HCT116 (cell line): ENCODE measurements around the gene R3HCC1L. TPM values are rescaled to one million over a fixed set of nuclear protein-coding genes. Genes with fewer than 3 reads are reported as not detected.

Experiments used
- ATAC-seq: fragments of 200-7000 bp; cut with Tn5 transposase; 2 replicates; pipeline ENCODE4 v1.9.1; 2020; ENCODE audit warnings: mild to moderate bottlenecking, moderate library complexity
- BruUV-seq: library from RNA; stranded (reverse); fragments of 400-500 nt; replicated peaks from 2 replicates; lab custom pipeline; 2021; lab: Mats Ljungman, UMichigan
- CTCF ChIA-PET: fragments of 300-600 bp; sonication (Branson Sonifier 250); formaldehyde crosslinking; loops from one replicate; lab custom pipeline; 2021; ENCODE audit warnings: antibody characterized with exemption; lab: Charles Lee
- POLR2A ChIA-PET: fragments of 300-600, 350-600 bp; sonication (Branson Sonifier 250); formaldehyde crosslinking; loops from one replicate; lab custom pipeline; 2021; ENCODE audit warnings: antibody characterized with exemption; lab: Charles Lee
- RAD21 ChIA-PET, 2 experiments: fragments of 300-600 bp; sonication (Branson Sonifier 250); formaldehyde crosslinking; loops; one replicate each; lab custom pipeline; 2023; ENCODE audit warnings: low total read pairs in 2 of 2; ENCODE audit not compliant: uncharacterized antibody in 2 of 2, unreplicated experiment in 2 of 2, low non-redundant PET in 1 of 2; lab: Charles Lee
- DNase-seq: peaks from one replicate; pipeline ENCODE4 v3.0.0-alpha.2; 2010; ENCODE audit warnings: low read depth, low spot score
- H2AFZ ChIP-seq: fragments of 200-600 bp; shearing (Covaris generic), sonication (generic); 2 replicates; pipeline ENCODE4 v1.6.1; 2017; ENCODE audit warnings: low read depth, mixed run types, mixed read lengths, antibody characterized with exemption, low read length; ENCODE audit not compliant: poor library complexity, severe bottlenecking
- H3K27ac ChIP-seq: 2 replicates; pipeline ENCODE4 v1.5.1; 2012; ENCODE audit warnings: low read depth, low read length
- H3K27me3 ChIP-seq: fragments of 200-600 bp; sonication (generic); 2 replicates; pipeline ENCODE4 v1.6.1; 2016; ENCODE audit warnings: mixed run types, low read length, mixed read lengths; ENCODE audit not compliant: insufficient read depth
- H3K36me3 ChIP-seq, 2 experiments: fragments of 200-500 bp in 1 of 2; fragments of 200-600 bp in 1 of 2; sonication (Bioruptor generic) in 1 of 2; sonication (generic) in 1 of 2; 2 replicates each; pipeline versions ENCODE4 v1.5.1 to v1.6.1; 2014 to 2016; ENCODE audit warnings: low read length in 2 of 2, inconsistent platforms in 1 of 2, mixed read lengths in 1 of 2, mixed run types in 1 of 2; ENCODE audit not compliant: insufficient read depth in 2 of 2, control insufficient read depth in 1 of 2
- H3K4me1 ChIP-seq, 2 experiments: fragments of 200-600 bp in 1 of 2; sonication (generic) in 1 of 2; 2 replicates each; pipeline versions ENCODE4 v1.5.1 to v1.6.1; 2012 to 2017; ENCODE audit warnings: low read length in 2 of 2, inconsistent platforms in 1 of 2, mild to moderate bottlenecking in 1 of 2, mixed read lengths in 1 of 2, mixed run types in 1 of 2, moderate library complexity in 1 of 2; ENCODE audit not compliant: insufficient read depth in 2 of 2, control insufficient read depth in 1 of 2
- H3K4me2 ChIP-seq: fragments of 200-600 bp; sonication (generic); 2 replicates; pipeline ENCODE4 v1.6.1; 2017; ENCODE audit warnings: mixed run types, low read length, mixed read lengths
- H3K4me3 ChIP-seq, 2 experiments: fragments of 200-600 bp in 1 of 2; sonication (generic) in 1 of 2; replicated peaks in 1 of 2; 2 replicates each; pipeline ENCODE4 v1.5.1; 2011 to 2016; ENCODE audit warnings: low read length in 2 of 2, control low read depth in 1 of 2, low read depth in 1 of 2, mild to moderate bottlenecking in 1 of 2, mixed read lengths in 1 of 2, mixed run types in 1 of 2
- H3K79me2 ChIP-seq: fragments of 200-600 bp; sonication (generic); 2 replicates; pipeline ENCODE4 v1.6.1; 2017; ENCODE audit warnings: mild to moderate bottlenecking, mixed run types, low read length, moderate library complexity, mixed read lengths; ENCODE audit not compliant: insufficient read depth
- H3K9ac ChIP-seq: fragments of 200-600 bp; sonication (generic); 2 replicates; pipeline ENCODE4 v1.6.1; 2016; ENCODE audit warnings: low read length, mixed read lengths
- H3K9me2 ChIP-seq: fragments of 200-600 bp; sonication (generic), shearing (Covaris generic); 2 replicates; pipeline ENCODE4 v1.6.1; 2017; ENCODE audit warnings: mixed run types, mild to moderate bottlenecking, moderate library complexity; ENCODE audit not compliant: insufficient read depth
- H3K9me3 ChIP-seq, 2 experiments: fragments of 200-500 bp in 1 of 2; fragments of 200-600 bp in 1 of 2; sonication (Bioruptor generic) in 1 of 2; sonication (generic) in 1 of 2; 2 replicates each; pipeline ENCODE4 v1.6.1; 2014 to 2017; ENCODE audit warnings: low read length in 2 of 2, mixed read lengths in 2 of 2, inconsistent platforms in 1 of 2, low read depth in 1 of 2, mild to moderate bottlenecking in 1 of 2, mixed run types in 1 of 2, moderate library complexity in 1 of 2; ENCODE audit not compliant: control insufficient read depth in 1 of 2, insufficient read depth in 1 of 2
- H4K20me1 ChIP-seq: fragments of 200-600 bp; sonication (generic), shearing (Covaris generic); 2 replicates; pipeline ENCODE4 v1.6.1; 2017; ENCODE audit warnings: mixed run types, mild to moderate bottlenecking, moderate library complexity; ENCODE audit not compliant: insufficient read depth
- ATF3 ChIP-seq: IDR thresholded peaks from 2 replicates; pipeline ENCODE4 v1.6.1; 2012
- CBX3 ChIP-seq: IDR thresholded peaks from 2 replicates; pipeline ENCODE4 v1.6.1; 2012; ENCODE audit warnings: low read depth
- CEBPB ChIP-seq: IDR thresholded peaks from 2 replicates; pipeline ENCODE4 v1.6.1; 2012; ENCODE audit warnings: low read depth
- CTCF ChIP-seq, 3 experiments: fragments of 200-600 bp in 1 of 3; sonication (generic) in 1 of 3; IDR thresholded peaks in 2 of 3; conservative IDR thresholded peaks in 1 of 3; 2 replicates each; pipeline ENCODE4 v1.5.1; 2012 to 2017; ENCODE audit warnings: low read depth in 2 of 3, low read length in 2 of 3, antibody characterized with exemption in 1 of 3, borderline replicate concordance in 1 of 3, control low read depth in 1 of 3, mild to moderate bottlenecking in 1 of 3, mixed read lengths in 1 of 3, mixed run types in 1 of 3, moderate library complexity in 1 of 3; ENCODE audit not compliant: insufficient read depth in 1 of 3
- EGR1 ChIP-seq: IDR thresholded peaks from 2 replicates; pipeline ENCODE4 v1.6.1; 2012; ENCODE audit warnings: low read depth
- ELF1 ChIP-seq: IDR thresholded peaks from 2 replicates; pipeline ENCODE4 v1.6.1; 2012; ENCODE audit warnings: low read depth, borderline replicate concordance
- EZH2 ChIP-seq: fragments of 200-600 bp; sonication (generic); IDR thresholded peaks from 2 replicates; pipeline ENCODE4 v1.6.1; 2017; ENCODE audit warnings: antibody characterized with exemption, mixed run types
- EZH2phosphoT487 ChIP-seq: fragments of 200-600 bp; IDR thresholded peaks from 2 replicates; pipeline ENCODE4 v1.6.1; 2018; ENCODE audit warnings: antibody characterized with exemption, borderline replicate concordance
- FOSL1 ChIP-seq: IDR thresholded peaks from 2 replicates; pipeline ENCODE4 v1.6.1; 2012; ENCODE audit warnings: low read depth
- JUND ChIP-seq: IDR thresholded peaks from 2 replicates; pipeline ENCODE4 v1.6.1; 2012
- MAX ChIP-seq: IDR thresholded peaks from 2 replicates; pipeline ENCODE4 v1.6.1; 2012
- POLR2A ChIP-seq: IDR thresholded peaks from 2 replicates; pipeline ENCODE4 v1.7.0; 2011; ENCODE audit warnings: borderline replicate concordance; ENCODE audit not compliant: insufficient read depth, insufficient read length; ENCODE audit errors: extremely low read depth
- POLR2AphosphoS5 ChIP-seq: IDR thresholded peaks from 2 replicates; pipeline ENCODE4 v1.6.1; 2011; ENCODE audit warnings: mild to moderate bottlenecking, low read depth, low read length, moderate library complexity
- RAD21 ChIP-seq: IDR thresholded peaks from 2 replicates; pipeline ENCODE4 v1.6.1; 2012; ENCODE audit warnings: low read depth, mild to moderate bottlenecking
- SIN3A ChIP-seq: IDR thresholded peaks from 2 replicates; pipeline ENCODE4 v1.6.1; 2012; ENCODE audit warnings: low read depth
- SP1 ChIP-seq: IDR thresholded peaks from 2 replicates; pipeline ENCODE4 v1.6.1; 2012; ENCODE audit warnings: low read depth
- TCF7L2 ChIP-seq: IDR thresholded peaks from 2 replicates; pipeline ENCODE4 v1.7.0; 2011; ENCODE audit warnings: borderline replicate concordance, inconsistent platforms; ENCODE audit not compliant: insufficient read depth, insufficient read length; ENCODE audit errors: extremely low read depth
- YY1 ChIP-seq: IDR thresholded peaks from 2 replicates; pipeline ENCODE4 v1.6.1; 2011; ENCODE audit warnings: low read length, low read depth, moderate library complexity, mild to moderate bottlenecking; ENCODE audit not compliant: insufficient replicate concordance; ENCODE audit errors: extremely low read depth
- ZFX ChIP-seq: fragments of 450-650 bp; IDR thresholded peaks from 2 replicates; pipeline ENCODE4 v1.6.1; 2017
- intact Hi-C: fragments of 100-400 bp; cut with micrococcal nuclease; formaldehyde crosslinking; loops from 2 replicates; pipeline ENCODE4 v1.10.0; 2022
- total RNA-seq: library from RNA; stranded (reverse); gene quantifications from one replicate; pipeline ENCODE4 v1.2.1, GENCODE V29; 2021; ENCODE audit not compliant: unreplicated experiment
- TF ChIP-seq, protein P1 (sequence below): IDR thresholded peaks from 2 replicates; pipeline ENCODE4 v1.6.1; 2012; ENCODE audit warnings: low read depth

Gene R3HCC1L
- total RNA-seq, 1 experiment from 2014 or later: 9.3 TPM

DNA sequence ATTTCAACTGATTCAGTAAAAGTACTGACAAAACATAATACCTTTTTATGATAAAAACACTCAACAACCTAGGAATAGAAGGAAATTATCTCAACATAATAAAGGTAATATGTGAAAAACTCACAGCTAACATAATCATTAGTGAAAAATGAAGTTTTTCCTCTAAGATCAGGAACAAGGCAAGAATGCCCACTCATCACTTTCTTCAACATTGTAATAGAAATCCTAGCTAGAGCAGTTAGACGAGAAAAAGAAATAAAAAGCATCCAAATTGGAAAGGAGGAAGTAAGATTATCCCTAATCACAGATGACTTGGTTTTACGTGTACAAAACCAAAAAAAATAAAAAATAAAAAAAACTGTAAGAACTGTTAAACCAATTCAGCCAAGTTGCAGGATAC, 58.6 kb downstream of the R3HCC1L start:
- H3K4me2 ChIP-seq: no peak overlapping the region
- H3K4me3 ChIP-seq: no peak overlapping the region
- H3K4me1 ChIP-seq: no peaks in the 10 kb centered on the region
- no peaks in the 10 kb centered on the region for H3K27me3 ChIP-seq
- no peaks in the 10 kb centered on the region for H3K9me2 ChIP-seq
- H3K9me3 ChIP-seq: peaks cover 0 to 6% of the 10 kb centered on the region in 2 experiments; a peak in 1 of 4 replicates
- CTCF ChIA-PET: no interaction called here
- TF ChIP-seq CEBPB (no peak), RAD21 (no peak), YY1 (no peak), POLR2A (no peak), SIN3A (no peak), TCF7L2 (no peak), SP1 (no peak), EZH2phosphoT487 (no peak), FOSL1 (no peak), EGR1 (no peak), ELF1 (no peak), CBX3 (no peak), ATF3 (no peak), POLR2AphosphoS5 (no peak), JUND (no peak), EZH2 (no peak), ZFX (no peak), CTCF (IDR thresholded peaks at IDR 0.05 in 2 of 3, conservative IDR thresholded peaks at IDR 0.05 in 1 of 3; ENCODE audit: borderline replicate concordance in 1 of 3, insufficient read depth in 1 of 3, low read depth in 2 of 3, low read length in 2 of 3) (no peak), MAX (no peak)
- TF ChIP-seq, protein P1, sequence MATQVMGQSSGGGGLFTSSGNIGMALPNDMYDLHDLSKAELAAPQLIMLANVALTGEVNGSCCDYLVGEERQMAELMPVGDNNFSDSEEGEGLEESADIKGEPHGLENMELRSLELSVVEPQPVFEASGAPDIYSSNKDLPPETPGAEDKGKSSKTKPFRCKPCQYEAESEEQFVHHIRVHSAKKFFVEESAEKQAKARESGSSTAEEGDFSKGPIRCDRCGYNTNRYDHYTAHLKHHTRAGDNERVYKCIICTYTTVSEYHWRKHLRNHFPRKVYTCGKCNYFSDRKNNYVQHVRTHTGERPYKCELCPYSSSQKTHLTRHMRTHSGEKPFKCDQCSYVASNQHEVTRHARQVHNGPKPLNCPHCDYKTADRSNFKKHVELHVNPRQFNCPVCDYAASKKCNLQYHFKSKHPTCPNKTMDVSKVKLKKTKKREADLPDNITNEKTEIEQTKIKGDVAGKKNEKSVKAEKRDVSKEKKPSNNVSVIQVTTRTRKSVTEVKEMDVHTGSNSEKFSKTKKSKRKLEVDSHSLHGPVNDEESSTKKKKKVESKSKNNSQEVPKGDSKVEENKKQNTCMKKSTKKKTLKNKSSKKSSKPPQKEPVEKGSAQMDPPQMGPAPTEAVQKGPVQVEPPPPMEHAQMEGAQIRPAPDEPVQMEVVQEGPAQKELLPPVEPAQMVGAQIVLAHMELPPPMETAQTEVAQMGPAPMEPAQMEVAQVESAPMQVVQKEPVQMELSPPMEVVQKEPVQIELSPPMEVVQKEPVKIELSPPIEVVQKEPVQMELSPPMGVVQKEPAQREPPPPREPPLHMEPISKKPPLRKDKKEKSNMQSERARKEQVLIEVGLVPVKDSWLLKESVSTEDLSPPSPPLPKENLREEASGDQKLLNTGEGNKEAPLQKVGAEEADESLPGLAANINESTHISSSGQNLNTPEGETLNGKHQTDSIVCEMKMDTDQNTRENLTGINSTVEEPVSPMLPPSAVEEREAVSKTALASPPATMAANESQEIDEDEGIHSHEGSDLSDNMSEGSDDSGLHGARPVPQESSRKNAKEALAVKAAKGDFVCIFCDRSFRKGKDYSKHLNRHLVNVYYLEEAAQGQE: no peak
- intact Hi-C loops: no loop called here
- no peaks in the 10 kb centered on the region for H3K36me3 ChIP-seq
- no peaks in the 10 kb centered on the region for H4K20me1 ChIP-seq
- H3K9ac ChIP-seq: no peak overlapping the region
- peaks cover 6% of the 10 kb centered on the region; the same call in 1 of the 2 replicates for H3K79me2 ChIP-seq
- DNase-seq: no peak
- RAD21 ChIA-PET: no interaction called here
- H2AFZ ChIP-seq: no peak overlapping the region
- ATAC-seq: no peak
- no TSS peak for BruUV-seq
- H3K27ac ChIP-seq: no peak overlapping the region
- POLR2A ChIA-PET: no interaction called here
